Neural progenitor cell (in vitro differentiated cells): ENCODE measurements around the gene CD99.

Source experiments
- CTCF ChIP-seq: fragments of 200-600 bp; sonication (generic); IDR thresholded peaks from 2 replicates; pipeline ENCODE4 v1.5.1; 2017; ENCODE audit warnings: antibody characterized with exemption, mild to moderate bottlenecking
- EZH2phosphoT487 ChIP-seq: fragments of 200-600 bp; sonication (generic); IDR thresholded peaks from 2 replicates; pipeline ENCODE4 v1.6.1; 2017; ENCODE audit warnings: antibody characterized with exemption

- TF ChIP-seq CTCF, result no peak
- TF ChIP-seq EZH2phosphoT487, result no peak
Observed at GRCh38 chrX:2696698-2697215, 5.7 kb downstream of the CD99 start.
